ENCODE data around the gene PDXDC1.
"Not testable (repeated sequence)": the region's sequence is repeated elsewhere in the genome, so short reads cannot be mapped to it uniquely, and the experiment has no call there.

Gene PDXDC1

GRCh38 chr16:15145418-15146263, 170.8 kb downstream of the PDXDC1 start:
- DNase-seq (ENCODE audit: low read depth); H3K4me3 ChIP-seq (ENCODE audit: low read depth, low read length); in situ Hi-C loops (cut with HindIII; ENCODE audit: low sequenced_read_pairs): not testable (repeated sequence)

GRCh38 chr16:15146264-15146662, 171.4 kb downstream of the PDXDC1 start:
- in situ Hi-C loops (cut with HindIII; ENCODE audit: low sequenced_read_pairs); H3K4me3 ChIP-seq (ENCODE audit: low read depth, low read length); DNase-seq (ENCODE audit: low read depth): not testable (repeated sequence)

- H3K4me3 ChIP-seq (ENCODE audit: low read depth, low read length); in situ Hi-C loops (cut with HindIII; ENCODE audit: low sequenced_read_pairs); DNase-seq (ENCODE audit: low read depth): not testable (repeated sequence)
Measured at GRCh38 chr16:15148831-15149230, 174.0 kb downstream of the PDXDC1 start.

DNA sequence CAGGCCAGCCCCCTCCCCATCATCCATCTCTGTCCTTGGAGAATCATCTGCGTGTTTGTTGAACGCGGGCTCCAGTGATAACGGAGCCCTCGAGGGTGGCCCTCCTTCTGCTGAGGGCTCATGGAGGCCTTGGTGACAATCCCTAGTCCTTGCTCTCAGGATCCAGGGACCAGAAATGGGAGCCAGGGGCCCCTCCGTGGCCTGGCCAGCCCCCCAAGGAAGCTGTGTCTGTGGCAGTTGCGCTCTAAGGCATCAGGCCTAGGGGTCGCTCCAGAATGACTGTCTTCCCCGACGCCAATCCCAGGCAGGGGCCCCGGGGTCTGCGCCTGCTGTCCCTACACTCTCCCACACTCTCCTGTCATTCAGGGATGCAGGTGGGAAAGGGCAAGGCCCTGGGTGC, 174.4 kb downstream of the PDXDC1 start:
- DNase-seq (ENCODE audit: low read depth); in situ Hi-C loops (cut with HindIII; ENCODE audit: low sequenced_read_pairs); H3K4me3 ChIP-seq (ENCODE audit: low read depth, low read length): not testable (repeated sequence)

- H3K4me3 ChIP-seq (ENCODE audit: low read depth, low read length) = peak overlapping the region; percentile 53
- DNase-seq (ENCODE audit: low read depth); in situ Hi-C loops (cut with HindIII; ENCODE audit: low sequenced_read_pairs): not testable (repeated sequence)
Measured at GRCh38 chr16:15154005-15154404, 179.2 kb downstream of the PDXDC1 start.

DNA sequence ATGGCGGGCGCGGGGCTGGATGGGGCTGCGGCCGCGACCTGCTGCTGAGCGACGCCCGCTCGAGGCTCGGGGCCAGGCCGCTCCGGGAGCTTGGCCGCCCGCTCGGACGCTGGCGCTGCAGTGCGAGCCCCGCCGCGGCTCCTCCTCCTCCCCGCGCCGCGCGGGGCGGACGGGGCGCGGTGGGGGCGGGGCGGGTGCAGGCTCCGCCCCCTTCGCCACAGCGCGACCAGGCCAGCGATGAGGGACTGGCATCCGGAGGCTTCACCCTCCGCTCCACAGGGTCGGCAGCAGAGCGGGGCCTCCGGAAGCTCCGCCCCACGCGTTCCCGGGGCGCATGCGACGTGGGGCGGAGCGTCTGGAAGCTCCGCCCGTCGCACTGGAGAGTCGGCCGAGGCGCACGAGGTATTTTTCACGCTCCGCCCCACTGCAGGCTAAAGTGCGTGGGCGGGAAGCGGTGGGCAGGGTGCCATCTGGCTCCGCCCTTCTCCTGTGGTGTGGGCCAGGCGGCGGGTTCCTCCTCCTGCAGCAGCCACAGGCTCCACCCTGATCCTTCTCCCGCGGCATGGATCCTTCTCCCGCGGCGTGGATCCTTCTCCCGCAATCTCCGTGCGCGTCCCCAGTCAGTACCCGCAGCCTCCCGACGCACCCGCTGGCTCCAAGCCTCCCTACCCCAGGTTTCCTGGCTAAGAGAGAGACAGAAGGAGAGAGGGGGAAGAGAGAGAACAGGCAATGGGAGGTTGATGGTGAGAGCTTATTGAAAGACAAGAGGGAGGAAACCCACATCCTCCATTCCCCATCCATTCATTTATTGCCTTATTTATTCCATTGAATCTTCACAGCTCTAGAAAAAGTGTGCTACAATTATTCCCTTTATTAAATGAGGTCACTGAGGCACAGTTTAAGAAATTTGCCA, 180.1 kb downstream of the PDXDC1 start:
- peak overlapping the region; percentile 32 for H3K4me3 ChIP-seq (ENCODE audit: low read depth, low read length)
- in situ Hi-C loops (cut with HindIII; ENCODE audit: low sequenced_read_pairs) = not testable (repeated sequence)
- DNase-seq (ENCODE audit: low read depth) = peak; percentile 74

GRCh38 chr16:15157644-15158043, 182.8 kb downstream of the PDXDC1 start:
- in situ Hi-C loops (cut with HindIII; ENCODE audit: low sequenced_read_pairs); DNase-seq (ENCODE audit: low read depth); H3K4me3 ChIP-seq (ENCODE audit: low read depth, low read length): not testable (repeated sequence)

DNA sequence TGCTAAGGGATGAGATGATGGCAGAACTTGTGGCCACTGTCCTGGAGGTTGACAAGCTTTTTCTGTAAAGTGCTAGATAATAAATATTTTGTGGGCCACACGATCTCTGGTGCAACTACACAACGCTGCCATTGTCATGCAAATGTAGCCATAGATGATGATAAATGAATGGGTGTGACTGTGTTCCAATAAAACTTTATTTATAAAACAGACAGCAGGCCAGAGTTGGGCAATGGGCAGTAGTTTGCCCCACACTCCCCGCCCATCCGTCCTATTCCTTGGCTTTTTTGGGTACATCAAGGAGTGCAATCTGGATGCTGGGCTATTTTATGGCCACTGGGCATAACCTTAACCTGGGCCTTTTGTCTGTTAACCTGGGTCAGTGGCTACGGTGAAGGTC, 184.8 kb downstream of the PDXDC1 start:
- in situ Hi-C loops (cut with HindIII; ENCODE audit: low sequenced_read_pairs) = not testable (repeated sequence)

GRCh38 chr16:15160571-15160970, 185.7 kb downstream of the PDXDC1 start:
- in situ Hi-C loops (cut with HindIII; ENCODE audit: low sequenced_read_pairs); H3K4me3 ChIP-seq (ENCODE audit: low read depth, low read length); DNase-seq (ENCODE audit: low read depth): not testable (repeated sequence)

More for the DNA sequence above, 184.8 kb downstream of the PDXDC1 start:
- H3K4me3 ChIP-seq (ENCODE audit: low read depth, low read length); DNase-seq (ENCODE audit: low read depth): not testable (repeated sequence)

DNA sequence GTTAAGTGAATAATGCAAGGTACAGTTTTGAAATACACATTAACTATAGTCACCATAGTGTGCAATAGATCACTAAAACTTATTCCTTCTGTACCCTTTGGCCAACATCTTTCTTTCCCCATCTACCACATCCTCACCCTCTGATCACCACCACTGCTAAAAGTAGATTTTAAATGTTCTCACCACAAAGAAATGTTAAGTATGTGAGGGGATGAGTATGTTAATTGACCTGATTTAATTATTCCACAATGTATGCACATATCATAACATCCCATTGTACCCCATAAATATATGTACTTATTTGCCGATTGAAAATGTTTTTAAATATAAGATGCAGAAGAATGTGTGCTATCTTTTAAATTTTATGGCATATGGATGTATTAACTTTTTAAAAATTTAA, 188.2 kb downstream of the PDXDC1 start:
- H3K4me3 ChIP-seq (ENCODE audit: low read depth, low read length); DNase-seq (ENCODE audit: low read depth); in situ Hi-C loops (cut with HindIII; ENCODE audit: low sequenced_read_pairs): not testable (repeated sequence)

DNA sequence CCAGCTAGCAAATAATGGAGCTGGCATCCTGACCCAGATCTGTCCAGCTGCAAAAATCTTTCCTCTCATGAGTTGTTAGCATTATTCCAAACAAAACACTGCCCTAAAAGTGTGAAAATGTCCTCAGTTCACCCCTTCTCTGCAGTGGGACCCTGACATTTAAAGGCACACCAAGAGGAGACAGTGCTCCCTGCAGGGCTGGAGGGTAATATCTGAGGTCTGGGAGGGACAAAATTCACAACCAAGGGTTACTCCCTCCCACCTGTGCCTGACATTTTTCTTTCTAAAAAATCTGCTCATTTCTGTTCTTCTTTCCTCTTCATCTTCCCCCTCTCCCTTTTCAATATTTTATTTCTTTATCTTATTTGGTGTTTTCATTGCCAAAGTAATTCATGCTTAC, 191.4 kb downstream of the PDXDC1 start:
- in situ Hi-C loops (cut with HindIII; ENCODE audit: low sequenced_read_pairs) = not testable (repeated sequence)

DNA sequence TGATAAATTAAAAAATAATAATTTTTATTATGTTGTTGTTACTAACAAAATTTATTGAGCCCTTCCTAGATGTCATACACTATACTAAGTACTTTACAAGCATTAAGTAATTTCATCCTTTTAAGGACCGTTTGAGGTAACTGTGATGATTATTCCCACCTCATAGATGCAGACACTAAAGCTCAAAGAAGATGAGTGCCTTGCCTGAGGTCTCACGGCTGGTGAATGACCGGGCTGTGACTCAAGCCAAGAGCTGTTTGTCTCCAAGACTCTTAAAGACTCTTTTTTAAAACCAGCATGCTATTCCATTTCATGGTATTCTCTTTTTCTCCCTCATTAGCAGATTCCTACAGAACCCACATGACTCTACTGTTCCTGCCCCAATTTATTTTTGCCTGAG, 193.5 kb downstream of the PDXDC1 start:
- DNase-seq (ENCODE audit: low read depth); H3K4me3 ChIP-seq (ENCODE audit: low read depth, low read length); in situ Hi-C loops (cut with HindIII; ENCODE audit: low sequenced_read_pairs): not testable (repeated sequence)

More for the DNA sequence above, 191.4 kb downstream of the PDXDC1 start:
- H3K4me3 ChIP-seq (ENCODE audit: low read depth, low read length); DNase-seq (ENCODE audit: low read depth): not testable (repeated sequence)

GRCh38 chr16:15168953-15169652, 194.3 kb downstream of the PDXDC1 start:
- in situ Hi-C loops (cut with HindIII; ENCODE audit: low sequenced_read_pairs); H3K4me3 ChIP-seq (ENCODE audit: low read depth, low read length); DNase-seq (ENCODE audit: low read depth): not testable (repeated sequence)

DNA sequence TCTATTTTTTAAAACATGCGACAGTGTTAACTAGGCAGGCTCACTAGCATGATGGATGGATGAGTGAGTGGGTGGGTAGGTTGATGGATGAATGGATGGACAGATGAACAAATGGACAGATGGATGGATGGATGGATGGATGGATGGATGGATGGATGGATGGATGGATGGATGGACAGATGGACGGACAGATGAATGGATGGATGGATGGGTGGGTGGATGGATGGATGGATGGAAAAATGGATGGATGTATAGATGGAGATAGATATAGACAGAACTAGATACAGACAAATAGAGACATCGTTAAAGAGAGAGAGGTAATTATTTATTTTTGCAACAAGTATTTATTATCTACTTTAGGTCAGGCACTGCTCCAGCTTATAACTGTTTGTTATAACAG, 205.1 kb downstream of the PDXDC1 start:
- DNase-seq (ENCODE audit: low read depth); H3K4me3 ChIP-seq (ENCODE audit: low read depth, low read length); in situ Hi-C loops (cut with HindIII; ENCODE audit: low sequenced_read_pairs): not testable (repeated sequence)

GRCh38 chr16:15180946-15181345, 206.1 kb downstream of the PDXDC1 start:
- in situ Hi-C loops (cut with HindIII; ENCODE audit: low sequenced_read_pairs); DNase-seq (ENCODE audit: low read depth); H3K4me3 ChIP-seq (ENCODE audit: low read depth, low read length): not testable (repeated sequence)

- DNase-seq (ENCODE audit: low read depth); in situ Hi-C loops (cut with HindIII; ENCODE audit: low sequenced_read_pairs); H3K4me3 ChIP-seq (ENCODE audit: low read depth, low read length): not testable (repeated sequence)
Measured at GRCh38 chr16:15184000-15184399, 209.2 kb downstream of the PDXDC1 start.

All from astrocyte of the cerebellum (primary cell).